ENCODE results near the gene ARHGEF28. TPM values are rescaled to one million over a fixed set of nuclear protein-coding genes. Genes with fewer than 3 reads are reported as not detected.

Gene ARHGEF28
- total and polyA plus RNA-seq, 7 experiments from 2014 or later: 0.03 to 0.47 TPM; not detected in 5

- ChIA-PET CTCF (interaction anchor here (0.6 kb wide), 1 partner anchor 1126 kb away, joined by 4 read pairs; no protein-coding TSS in a partner anchor), POLR2A (no interaction called here)
- DNase-seq (no peak), ATAC-seq (no peak)
- Histone ChIP-seq H3K4me1 (ENCODE audit: control insufficient read depth in 2 of 2, insufficient read depth in 2 of 2, low read length in 2 of 2) (no peaks in the 10 kb centered on the region), H3K9me3 (ENCODE audit: control insufficient read depth in 2 of 3, low read length in 3 of 3) (no peaks in the 10 kb centered on the region), H3K27me3 (ENCODE audit: control insufficient read depth in 2 of 2, insufficient read depth in 2 of 2, low read length in 2 of 2) (no peaks in the 10 kb centered on the region), H3K36me3 (ENCODE audit: control insufficient read depth in 2 of 3, insufficient read depth in 3 of 3, low read length in 3 of 3) (no peaks in the 10 kb centered on the region), H3K27ac (ENCODE audit: low read depth, low read length) (no peak overlapping the region), H3K4me3 (ENCODE audit: low read length) (no peak overlapping the region)
- Mint-ChIP-seq H3K4me3 (no peak overlapping the region), H3K36me3 (no peaks in the 10 kb centered on the region), H3K9me3 (peaks cover 0 to 9% (median 5%) of the 10 kb centered on the region in 11 donors), H3K4me1 (peaks cover 0 to 4% (median 0%) of the 10 kb centered on the region in 7 donors), H3K27me3 (peaks cover 12 to 28% (median 16%) of the 10 kb centered on the region in 5 donors), H3K27ac (no peak overlapping the region)
- intact Hi-C loops (cut with micrococcal nuclease): no loop called here
Observed at GRCh38 chr5:73606206-73606753, 19.7 kb upstream of the ARHGEF28 start.

DNA sequence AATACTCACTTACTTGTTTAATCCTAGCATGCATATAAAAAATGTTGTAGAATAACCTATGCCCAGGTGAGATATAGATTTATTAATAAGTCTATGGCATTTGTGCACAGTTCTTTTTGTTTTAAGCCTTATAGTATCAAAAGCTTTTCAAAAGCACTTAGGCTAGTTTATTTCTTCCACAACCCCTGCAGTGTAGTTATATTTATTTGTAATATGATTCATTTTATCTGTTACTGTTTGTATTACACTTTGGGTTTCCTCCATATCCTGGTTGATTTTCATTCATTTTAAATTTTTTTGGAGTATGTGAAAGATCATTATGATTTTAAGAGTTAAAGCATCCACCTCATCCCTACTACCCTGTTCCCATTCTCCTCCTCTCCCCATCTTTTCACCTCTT, 18.8 kb upstream of the ARHGEF28 start:
- Mint-ChIP-seq H3K27me3 (peaks cover 9 to 29% (median 20%) of the 10 kb centered on the region in 5 donors), H3K4me3 (no peak overlapping the region), H3K36me3 (no peaks in the 10 kb centered on the region), H3K9me3 (peaks cover 0 to 2% (median 0%) of the 10 kb centered on the region in 11 donors), H3K4me1 (peaks cover 0 to 4% (median 0%) of the 10 kb centered on the region in 7 donors), H3K27ac (no peak overlapping the region)
- Histone ChIP-seq H3K4me3 (ENCODE audit: low read length) (no peak overlapping the region), H3K27me3 (ENCODE audit: control insufficient read depth in 2 of 2, insufficient read depth in 2 of 2, low read length in 2 of 2) (no peaks in the 10 kb centered on the region), H3K4me1 (ENCODE audit: control insufficient read depth in 2 of 2, insufficient read depth in 2 of 2, low read length in 2 of 2) (no peaks in the 10 kb centered on the region), H3K9me3 (ENCODE audit: control insufficient read depth in 2 of 3, low read length in 3 of 3) (no peaks in the 10 kb centered on the region), H3K27ac (ENCODE audit: low read depth, low read length) (no peak overlapping the region), H3K36me3 (ENCODE audit: control insufficient read depth in 2 of 3, insufficient read depth in 3 of 3, low read length in 3 of 3) (no peaks in the 10 kb centered on the region)
- ATAC-seq: no peak
- CTCF ChIA-PET: no interaction called here
- POLR2A ChIA-PET: no interaction called here
- intact Hi-C loops (cut with micrococcal nuclease): no loop called here
- no peak for DNase-seq

GRCh38 chr5:73612799-73613198, 13.2 kb upstream of the ARHGEF28 start:
- H3K9me3 ChIP-seq (ENCODE audit: control insufficient read depth in 2 of 3, low read length in 3 of 3): no peaks in the 10 kb centered on the region
- Mint-ChIP-seq H3K9me3 (no peaks in the 10 kb centered on the region), H3K27me3 (peaks cover 11 to 41% (median 31%) of the 10 kb centered on the region in 5 donors), H3K36me3 (no peaks in the 10 kb centered on the region), H3K27ac (no peak overlapping the region), H3K4me1 (peaks cover 0 to 1% (median 0%) of the 10 kb centered on the region in 7 donors), H3K4me3 (no peak overlapping the region)
- no peak overlapping the region for H3K4me3 ChIP-seq (ENCODE audit: low read length)
- H3K36me3 ChIP-seq (ENCODE audit: control insufficient read depth in 2 of 3, insufficient read depth in 3 of 3, low read length in 3 of 3): no peaks in the 10 kb centered on the region
- H3K27ac ChIP-seq (ENCODE audit: low read depth, low read length): no peak overlapping the region
- CTCF ChIA-PET: no interaction called here
- H3K4me1 ChIP-seq (ENCODE audit: control insufficient read depth in 2 of 2, insufficient read depth in 2 of 2, low read length in 2 of 2): no peaks in the 10 kb centered on the region
- POLR2A ChIA-PET: no interaction called here
- no peak for DNase-seq
- intact Hi-C loops (cut with micrococcal nuclease): no loop called here
- no peak for ATAC-seq
- H3K27me3 ChIP-seq (ENCODE audit: control insufficient read depth in 2 of 2, insufficient read depth in 2 of 2, low read length in 2 of 2): no peaks in the 10 kb centered on the region

DNA sequence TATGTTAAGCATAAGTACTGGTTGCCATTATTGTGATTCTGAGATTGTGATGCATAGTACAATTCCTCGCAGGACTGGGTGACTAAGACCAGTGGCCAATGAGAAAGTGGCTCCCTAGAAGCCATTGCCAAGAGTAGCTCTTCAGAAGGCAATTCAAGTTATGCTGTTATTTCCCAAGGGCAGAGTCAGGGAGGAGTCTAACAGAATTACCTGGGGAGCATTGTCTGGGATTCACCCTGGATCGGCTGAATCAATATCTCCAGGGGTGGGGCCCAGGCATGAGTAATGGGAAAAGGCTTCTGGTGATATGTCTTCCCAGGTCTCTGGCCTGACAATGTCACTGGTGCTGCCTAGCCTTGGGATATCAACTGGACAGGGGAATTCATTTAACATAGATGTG, 10.9 kb upstream of the ARHGEF28 start:
- peaks cover 0 to 1% (median 0%) of the 10 kb centered on the region in 7 donors for H3K4me1 Mint-ChIP-seq
- ATAC-seq (no peak), DNase-seq (no peak)
- intact Hi-C loops (cut with micrococcal nuclease): no loop called here
- ChIA-PET CTCF (no interaction called here), POLR2A (no interaction called here)
- peaks cover 17 to 52% (median 29%) of the 10 kb centered on the region in 5 donors for H3K27me3 Mint-ChIP-seq
- no peak overlapping the region for H3K27ac Mint-ChIP-seq
- H3K27me3 ChIP-seq (ENCODE audit: control insufficient read depth in 2 of 2, insufficient read depth in 2 of 2, low read length in 2 of 2): no peaks in the 10 kb centered on the region
- H3K9me3 ChIP-seq (ENCODE audit: control insufficient read depth in 2 of 3, low read length in 3 of 3): no peaks in the 10 kb centered on the region
- no peak overlapping the region for H3K4me3 ChIP-seq (ENCODE audit: low read length)
- no peak overlapping the region for H3K27ac ChIP-seq (ENCODE audit: low read depth, low read length)
- no peaks in the 10 kb centered on the region for H3K36me3 Mint-ChIP-seq
- no peaks in the 10 kb centered on the region for H3K4me1 ChIP-seq (ENCODE audit: control insufficient read depth in 2 of 2, insufficient read depth in 2 of 2, low read length in 2 of 2)
- no peaks in the 10 kb centered on the region for H3K9me3 Mint-ChIP-seq
- no peaks in the 10 kb centered on the region for H3K36me3 ChIP-seq (ENCODE audit: control insufficient read depth in 2 of 3, insufficient read depth in 3 of 3, low read length in 3 of 3)
- no peak overlapping the region for H3K4me3 Mint-ChIP-seq

DNA sequence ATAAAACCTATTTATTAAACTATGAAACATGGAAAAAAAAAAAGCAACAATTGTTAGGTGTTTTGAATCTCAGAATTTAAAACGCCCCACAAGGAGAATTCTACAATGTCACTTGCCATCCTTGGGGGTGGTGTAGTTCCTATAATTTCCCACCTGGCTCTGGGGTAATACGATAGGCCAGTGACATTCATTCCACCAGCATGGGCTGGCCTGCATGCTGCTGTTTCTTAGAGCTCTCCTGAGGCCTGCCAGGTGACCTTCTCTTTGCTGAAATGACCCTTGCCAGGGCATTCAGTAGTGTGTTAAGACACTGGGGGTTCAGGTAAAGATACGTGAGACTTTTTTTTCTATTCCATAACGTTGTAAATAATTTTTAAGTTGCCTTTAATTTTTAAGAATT, 10.0 kb upstream of the ARHGEF28 start:
- no peaks in the 10 kb centered on the region for H3K9me3 Mint-ChIP-seq
- H3K27ac ChIP-seq (ENCODE audit: low read depth, low read length): no peak overlapping the region
- peaks cover 13 to 49% (median 28%) of the 10 kb centered on the region in 5 donors for H3K27me3 Mint-ChIP-seq
- no peak overlapping the region for H3K4me3 ChIP-seq (ENCODE audit: low read length)
- no peak overlapping the region for H3K4me3 Mint-ChIP-seq
- ATAC-seq (no peak), DNase-seq (no peak)
- H3K27me3 ChIP-seq (ENCODE audit: control insufficient read depth in 2 of 2, insufficient read depth in 2 of 2, low read length in 2 of 2): no peaks in the 10 kb centered on the region
- H3K4me1 Mint-ChIP-seq: peaks cover 0 to 1% (median 0%) of the 10 kb centered on the region in 7 donors
- intact Hi-C loops (cut with micrococcal nuclease): no loop called here
- ChIA-PET POLR2A (no interaction called here), CTCF (no interaction called here)
- no peaks in the 10 kb centered on the region for H3K36me3 Mint-ChIP-seq
- H3K9me3 ChIP-seq (ENCODE audit: control insufficient read depth in 2 of 3, low read length in 3 of 3): no peaks in the 10 kb centered on the region
- no peak overlapping the region for H3K27ac Mint-ChIP-seq
- no peaks in the 10 kb centered on the region for H3K36me3 ChIP-seq (ENCODE audit: control insufficient read depth in 2 of 3, insufficient read depth in 3 of 3, low read length in 3 of 3)
- no peaks in the 10 kb centered on the region for H3K4me1 ChIP-seq (ENCODE audit: control insufficient read depth in 2 of 2, insufficient read depth in 2 of 2, low read length in 2 of 2)

- Histone ChIP-seq H3K4me3 (ENCODE audit: low read length) (no peak overlapping the region), H3K27me3 (ENCODE audit: control insufficient read depth in 2 of 2, insufficient read depth in 2 of 2, low read length in 2 of 2) (no peaks in the 10 kb centered on the region), H3K36me3 (ENCODE audit: control insufficient read depth in 2 of 3, insufficient read depth in 3 of 3, low read length in 3 of 3) (no peaks in the 10 kb centered on the region), H3K4me1 (ENCODE audit: control insufficient read depth in 2 of 2, insufficient read depth in 2 of 2, low read length in 2 of 2) (no peaks in the 10 kb centered on the region), H3K9me3 (ENCODE audit: control insufficient read depth in 2 of 3, low read length in 3 of 3) (no peaks in the 10 kb centered on the region), H3K27ac (ENCODE audit: low read depth, low read length) (no peak overlapping the region)
- ChIA-PET POLR2A (no interaction called here), CTCF (no interaction called here)
- Mint-ChIP-seq H3K36me3 (no peaks in the 10 kb centered on the region), H3K27ac (no peak overlapping the region), H3K27me3 (peaks cover 24 to 49% (median 36%) of the 10 kb centered on the region in 5 donors), H3K9me3 (no peaks in the 10 kb centered on the region), H3K4me1 (peaks cover 0 to 1% (median 0%) of the 10 kb centered on the region in 7 donors), H3K4me3 (no peak overlapping the region)
- ATAC-seq: no peak
- DNase-seq: no peak
- intact Hi-C loops (cut with micrococcal nuclease): no loop called here
Observed at GRCh38 chr5:73617510-73618279, 8.3 kb upstream of the ARHGEF28 start.

Data from naive thymus-derived CD4-positive, alpha-beta T cell (primary cell).